ENCODE data around the gene CDYL2. TPM values are rescaled to one million over a fixed set of nuclear protein-coding genes. Genes with fewer than 3 reads are reported as not detected.

Gene CDYL2
- total RNA-seq, 3 donors from 2014 or later = 6.3 to 8.9 (median 7.5) TPM

DNA sequence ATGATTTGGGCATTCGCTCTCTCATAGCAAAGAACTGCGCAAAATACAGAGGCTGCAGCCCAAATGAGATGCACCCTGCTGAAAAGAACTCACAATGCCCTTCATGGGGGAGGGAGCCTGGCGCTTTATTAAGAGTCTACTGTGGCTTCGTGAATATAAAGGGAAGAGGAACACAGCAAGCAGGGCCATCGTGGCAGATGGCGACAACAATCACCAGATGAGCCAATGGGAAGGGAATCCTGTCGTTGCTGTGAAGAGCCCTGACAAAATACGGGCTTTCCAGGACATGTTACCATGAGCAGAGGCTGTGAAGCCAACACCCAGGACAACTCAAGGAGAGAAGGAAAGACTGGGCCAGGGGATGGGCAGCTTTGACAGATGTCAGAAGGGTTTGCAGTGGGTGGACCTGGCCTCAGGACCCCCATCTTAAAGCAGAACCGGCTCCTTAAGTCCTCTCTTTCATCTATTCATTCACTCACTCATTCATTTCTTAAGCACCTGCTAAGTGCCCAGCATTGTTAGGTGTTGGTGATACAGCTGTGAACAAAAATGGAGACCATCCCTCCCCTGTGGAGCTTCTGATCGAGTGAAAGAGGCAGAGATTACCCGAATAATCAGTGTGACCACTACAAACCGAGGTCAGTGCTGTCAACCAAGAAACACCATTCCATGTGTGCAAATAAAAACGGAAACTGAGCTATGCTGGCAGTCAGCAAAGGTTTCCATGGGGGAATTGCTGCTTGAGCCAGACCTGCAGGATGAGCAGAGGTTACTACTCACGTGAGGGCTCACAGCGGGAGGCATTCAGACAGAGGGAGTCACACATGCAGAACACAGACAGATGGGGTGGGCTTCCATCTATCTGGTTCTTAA lies 137.8 kb downstream of the CDYL2 start:
- DNase-seq = no peak
- Histone ChIP-seq H3K4me3 (no peak overlapping the region), H3K4me1 (ENCODE audit: low read depth) (no peaks in the 10 kb centered on the region), H3K36me3 (ENCODE audit: low read depth) (no peaks in the 10 kb centered on the region), H3K9me3 (no peaks in the 10 kb centered on the region)
- intact Hi-C loops (cut with DNase I, micrococcal nuclease) = no loop called here
- no peak for ATAC-seq
- TF ChIP-seq CTCF (IDR thresholded peaks at IDR 0.05) = no peak

GRCh38 chr16:80665356-80665755 lies 139.0 kb downstream of the CDYL2 start:
- Histone ChIP-seq H3K36me3 (ENCODE audit: low read depth) (no peaks in the 10 kb centered on the region), H3K4me1 (ENCODE audit: low read depth) (no peaks in the 10 kb centered on the region), H3K9me3 (no peaks in the 10 kb centered on the region), H3K4me3 (no peak overlapping the region)
- DNase-seq = no peak
- TF ChIP-seq CTCF (IDR thresholded peaks at IDR 0.05) = no peak
- intact Hi-C loops (cut with DNase I, micrococcal nuclease) = no loop called here
- ATAC-seq = no peak

GRCh38 chr16:80664786-80665185 lies 139.6 kb downstream of the CDYL2 start:
- peaks cover 3% of the 10 kb centered on the region for H3K9me3 ChIP-seq
- no peaks in the 10 kb centered on the region for H3K36me3 ChIP-seq (ENCODE audit: low read depth)
- DNase-seq = no peak
- intact Hi-C loops (cut with DNase I, micrococcal nuclease) = no loop called here
- no peak for ATAC-seq
- H3K4me3 ChIP-seq = no peak overlapping the region
- no peaks in the 10 kb centered on the region for H3K4me1 ChIP-seq (ENCODE audit: low read depth)
- TF ChIP-seq CTCF (IDR thresholded peaks at IDR 0.05) = no peak

DNA sequence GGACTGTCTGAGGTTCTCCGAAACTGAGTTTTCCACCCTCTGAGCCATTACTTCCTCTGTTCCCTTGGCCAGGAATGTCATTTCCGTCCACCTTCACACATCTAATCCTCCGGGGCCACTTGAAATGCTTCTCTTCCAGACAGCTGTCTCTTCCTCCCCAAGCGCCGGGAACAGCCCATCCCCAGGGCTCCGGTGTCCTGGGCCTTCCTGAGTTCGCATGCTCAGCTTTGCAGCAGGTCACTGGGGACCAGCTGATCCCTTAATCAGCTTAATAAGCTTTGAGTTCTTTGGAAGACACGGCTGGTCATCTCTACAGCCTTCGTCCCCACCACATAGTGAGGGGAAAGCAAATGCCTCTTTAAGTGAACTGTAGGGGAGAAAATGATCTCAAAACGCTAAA lies 140.2 kb downstream of the CDYL2 start:
- no peak overlapping the region for H3K4me3 ChIP-seq
- ATAC-seq (no peak), DNase-seq (no peak)
- no peak for TF ChIP-seq CTCF (IDR thresholded peaks at IDR 0.05)
- intact Hi-C loops (cut with DNase I, micrococcal nuclease) = no loop called here
- no peaks in the 10 kb centered on the region for H3K4me1 ChIP-seq (ENCODE audit: low read depth)
- H3K9me3 ChIP-seq = peaks cover 4% of the 10 kb centered on the region
- no peaks in the 10 kb centered on the region for H3K36me3 ChIP-seq (ENCODE audit: low read depth)

DNA sequence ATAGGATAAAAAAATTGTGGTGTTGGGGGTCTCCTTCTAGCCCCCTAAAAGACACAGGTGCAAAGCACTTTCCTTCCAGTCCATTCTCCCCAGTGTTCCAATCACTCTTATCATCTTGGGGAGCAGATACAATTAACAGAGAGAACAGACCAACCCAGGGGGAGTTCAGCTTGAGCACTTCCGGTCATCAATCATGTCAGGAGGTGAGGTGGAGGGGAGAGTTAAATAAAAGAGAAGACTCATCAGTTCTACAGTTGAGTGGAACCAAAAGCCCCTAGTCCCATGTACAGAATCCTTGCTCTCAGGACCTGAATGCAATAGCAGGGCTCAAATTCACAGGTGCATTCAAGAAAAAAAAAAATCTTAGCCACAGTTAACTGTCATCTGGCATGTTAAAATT lies 141.3 kb downstream of the CDYL2 start:
- Histone ChIP-seq H3K36me3 (ENCODE audit: low read depth) (no peaks in the 10 kb centered on the region), H3K4me1 (ENCODE audit: low read depth) (no peaks in the 10 kb centered on the region), H3K9me3 (peaks cover 4% of the 10 kb centered on the region), H3K4me3 (no peak overlapping the region)
- ATAC-seq (no peak), DNase-seq (no peak)
- no peak for TF ChIP-seq CTCF (IDR thresholded peaks at IDR 0.05)
- intact Hi-C loops (cut with DNase I, micrococcal nuclease) = no loop called here
